Cardiac fibroblast (primary cell): ENCODE results near the gene PRKAR2B.

ENCODE experiments used
- DNase-seq, 2 donors: peaks; one replicate each; pipeline versions ENCODE4 v3.0.0 to v3.0.0-alpha.2; 2010; ENCODE audit warnings: low read depth in 2 of 2
- H3K4me3 ChIP-seq, 2 donors: replicated peaks in 1 of 2; 1 replicate in 1 of 2; 2 replicates in 1 of 2; pipeline ENCODE4 v1.5.1; 2011; ENCODE audit warnings: low read depth in 2 of 2, low read length in 2 of 2, mild to moderate bottlenecking in 2 of 2, moderate library complexity in 1 of 2
- TF ChIP-seq, protein P1 (sequence below): IDR thresholded peaks from one replicate; pipeline ENCODE4 v1.5.1; 2011; ENCODE audit warnings: low read depth, mild to moderate bottlenecking, low read length, inconsistent platforms

PRKAR2B gene

DNA sequence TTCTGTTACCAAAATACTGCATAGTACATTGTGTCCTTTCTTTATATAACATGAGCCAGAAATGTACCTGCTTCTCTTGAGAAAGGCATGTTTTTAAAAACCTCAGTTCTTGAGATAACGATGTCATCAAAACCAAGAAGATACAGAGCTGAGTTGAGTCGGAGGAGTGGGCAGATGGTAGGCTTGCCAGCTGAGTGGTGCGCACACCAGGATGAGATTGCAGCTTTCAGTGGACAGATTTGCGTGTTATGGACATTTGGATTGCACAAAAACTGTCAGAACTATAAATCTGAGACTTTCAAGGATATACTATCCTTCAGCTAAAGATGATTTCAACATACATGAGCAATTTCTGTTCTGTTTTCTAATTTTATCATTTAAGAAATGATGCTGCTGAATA is 25.0 kb downstream of the PRKAR2B start:
- TF ChIP-seq, protein P1, sequence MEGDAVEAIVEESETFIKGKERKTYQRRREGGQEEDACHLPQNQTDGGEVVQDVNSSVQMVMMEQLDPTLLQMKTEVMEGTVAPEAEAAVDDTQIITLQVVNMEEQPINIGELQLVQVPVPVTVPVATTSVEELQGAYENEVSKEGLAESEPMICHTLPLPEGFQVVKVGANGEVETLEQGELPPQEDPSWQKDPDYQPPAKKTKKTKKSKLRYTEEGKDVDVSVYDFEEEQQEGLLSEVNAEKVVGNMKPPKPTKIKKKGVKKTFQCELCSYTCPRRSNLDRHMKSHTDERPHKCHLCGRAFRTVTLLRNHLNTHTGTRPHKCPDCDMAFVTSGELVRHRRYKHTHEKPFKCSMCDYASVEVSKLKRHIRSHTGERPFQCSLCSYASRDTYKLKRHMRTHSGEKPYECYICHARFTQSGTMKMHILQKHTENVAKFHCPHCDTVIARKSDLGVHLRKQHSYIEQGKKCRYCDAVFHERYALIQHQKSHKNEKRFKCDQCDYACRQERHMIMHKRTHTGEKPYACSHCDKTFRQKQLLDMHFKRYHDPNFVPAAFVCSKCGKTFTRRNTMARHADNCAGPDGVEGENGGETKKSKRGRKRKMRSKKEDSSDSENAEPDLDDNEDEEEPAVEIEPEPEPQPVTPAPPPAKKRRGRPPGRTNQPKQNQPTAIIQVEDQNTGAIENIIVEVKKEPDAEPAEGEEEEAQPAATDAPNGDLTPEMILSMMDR: no peak
- H3K4me3 ChIP-seq: no peak overlapping the region
- no peak for DNase-seq

DNA sequence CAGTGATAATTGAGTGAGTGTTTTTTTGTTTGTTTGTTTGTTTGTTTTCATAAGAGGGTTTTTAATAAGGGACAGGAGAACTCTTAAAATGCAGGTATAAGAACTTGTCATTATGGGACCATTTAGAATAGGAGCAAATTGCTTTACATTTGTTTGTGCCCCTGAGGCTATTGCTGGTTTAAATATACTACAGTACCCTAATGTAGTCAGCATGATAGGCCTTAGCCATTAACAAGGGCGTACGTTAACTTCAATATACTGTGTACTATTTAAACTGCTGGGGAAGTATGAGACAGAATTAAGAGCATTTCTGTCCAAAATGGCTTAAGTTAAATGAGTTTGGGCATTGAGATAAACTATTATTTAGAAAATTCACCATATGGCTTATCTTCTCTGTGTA is 26.2 kb downstream of the PRKAR2B start:
- TF ChIP-seq, protein P1: no peak
- DNase-seq: no peak
- H3K4me3 ChIP-seq: no peak overlapping the region

DNA sequence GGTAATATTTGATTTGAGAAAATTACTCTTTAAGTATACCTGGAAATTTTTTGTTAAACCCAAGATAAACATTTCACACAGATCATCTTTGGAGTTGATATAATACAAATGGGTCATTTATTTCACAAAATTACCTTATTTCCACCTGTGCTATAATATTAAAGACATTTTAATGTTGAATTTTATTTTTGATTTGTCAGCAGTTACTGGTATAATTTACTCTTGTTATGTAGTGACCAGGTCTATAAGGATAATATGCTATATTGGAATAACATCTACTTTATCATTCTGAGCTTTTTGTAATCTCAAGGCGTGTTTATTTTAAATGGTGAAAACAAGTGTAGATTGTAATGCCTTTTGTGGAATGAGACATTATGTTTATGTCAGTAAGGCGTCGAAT is 26.6 kb downstream of the PRKAR2B start:
- TF ChIP-seq, protein P1: no peak
- no peak for DNase-seq
- no peak overlapping the region for H3K4me3 ChIP-seq

DNA sequence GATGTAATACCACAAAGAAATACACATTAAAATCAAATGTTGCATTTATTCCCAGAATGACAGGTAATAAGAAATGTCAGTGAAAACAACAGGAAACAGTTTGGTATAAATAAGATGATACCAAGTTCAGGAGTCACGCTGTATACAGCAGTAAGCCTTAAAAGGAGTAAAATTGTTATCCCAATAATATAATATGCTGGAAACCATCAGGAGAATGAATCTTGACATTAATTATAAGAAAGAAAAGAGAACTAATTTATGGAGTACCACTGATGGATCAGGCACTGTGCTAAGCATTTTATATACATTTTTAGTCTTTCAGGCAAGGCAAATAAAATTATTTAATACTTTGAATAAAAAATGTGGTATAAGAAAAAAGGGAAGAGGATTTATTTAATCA is 27.6 kb downstream of the PRKAR2B start:
- H3K4me3 ChIP-seq: no peak overlapping the region
- TF ChIP-seq, protein P1: no peak
- no peak for DNase-seq

DNA sequence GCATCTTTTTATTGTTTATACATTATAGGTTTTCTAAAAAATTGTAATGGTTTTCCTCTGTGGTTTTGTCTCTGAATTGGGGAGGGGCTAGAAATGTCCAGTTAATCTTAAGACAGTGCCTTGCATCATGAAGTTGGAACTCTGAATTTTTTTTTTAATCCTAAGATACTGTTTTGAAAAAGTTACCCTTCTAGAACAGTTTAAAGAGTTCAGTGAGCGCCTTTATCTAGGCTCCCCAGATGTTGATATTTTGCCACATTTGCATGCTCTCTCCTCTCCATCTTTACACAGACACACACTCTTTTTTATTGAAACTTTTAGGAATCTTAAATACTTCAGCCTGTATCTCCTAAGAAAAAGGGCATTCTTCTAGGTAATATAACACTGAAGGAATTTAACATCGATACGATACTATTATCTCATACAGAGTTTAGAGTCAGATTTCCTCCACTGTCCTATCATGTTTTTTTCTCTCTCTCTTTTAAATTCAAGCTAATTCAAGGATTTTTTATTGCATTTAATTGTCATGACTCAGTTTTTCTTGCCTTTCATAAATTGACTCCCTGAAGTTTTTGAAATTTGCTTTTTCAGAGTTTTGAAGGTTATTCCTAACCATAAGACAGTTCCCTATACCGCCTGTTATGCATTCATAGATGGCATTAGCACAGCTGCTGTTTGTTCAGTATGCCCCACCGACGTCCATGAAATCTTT is 31.5 kb downstream of the PRKAR2B start:
- TF ChIP-seq, protein P1: no peak
- DNase-seq: no peak
- H3K4me3 ChIP-seq: no peak overlapping the region

DNA sequence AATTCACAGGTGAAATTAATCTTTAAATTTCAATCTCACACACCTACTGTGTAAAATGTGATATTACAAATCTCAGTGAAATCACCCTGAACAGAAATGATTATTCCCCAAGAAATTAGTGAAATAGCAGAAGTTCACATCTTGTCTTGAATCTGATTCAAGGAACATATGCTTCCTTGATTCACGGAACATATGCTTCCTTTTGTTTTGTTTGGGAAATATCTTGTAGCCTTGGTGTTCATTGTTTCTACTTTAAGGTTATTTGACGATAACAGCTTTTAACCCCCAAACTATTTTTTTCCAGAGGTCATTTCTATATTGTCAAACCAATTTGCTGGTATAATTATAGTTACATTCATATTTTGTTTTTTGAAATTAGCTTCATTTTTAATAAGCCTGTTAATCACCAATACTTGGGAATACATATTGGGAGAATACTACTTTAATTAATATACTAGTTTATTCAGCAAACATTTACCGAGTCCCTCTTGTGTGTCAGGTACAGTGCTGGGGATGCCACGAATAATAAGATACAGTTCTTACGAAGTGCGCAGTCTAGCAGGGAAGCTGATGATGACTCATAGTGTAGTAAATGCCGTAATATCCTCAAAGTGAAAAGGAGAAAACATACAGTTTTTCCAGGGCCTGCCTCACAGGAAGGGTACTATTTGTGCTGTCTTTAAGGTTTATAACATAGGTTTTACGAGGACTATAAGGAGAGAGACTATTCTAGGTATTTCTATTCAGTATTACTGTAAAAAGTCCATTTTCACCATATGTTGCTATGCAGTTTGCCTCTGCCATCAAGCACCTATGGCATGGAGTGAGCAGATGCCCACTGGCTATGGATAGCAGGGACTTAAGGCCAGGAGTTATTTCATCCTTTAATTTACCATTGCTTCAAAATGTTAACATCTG is 32.5 kb downstream of the PRKAR2B start:
- no peak for DNase-seq
- TF ChIP-seq, protein P1: no peak
- H3K4me3 ChIP-seq: no peak overlapping the region
